Right kidney (tissue), 1 donor: Measurements from ENCODE around the gene MRFAP1.

ENCODE experiments used
- DNase-seq: peaks from one replicate; pipeline ENCODE4 v3.0.0-alpha.2; 2016

MRFAP1 gene

GRCh38 chr4:6607368-6608055 is 33.0 kb upstream of the MRFAP1 start:
- no peak for DNase-seq

DNA sequence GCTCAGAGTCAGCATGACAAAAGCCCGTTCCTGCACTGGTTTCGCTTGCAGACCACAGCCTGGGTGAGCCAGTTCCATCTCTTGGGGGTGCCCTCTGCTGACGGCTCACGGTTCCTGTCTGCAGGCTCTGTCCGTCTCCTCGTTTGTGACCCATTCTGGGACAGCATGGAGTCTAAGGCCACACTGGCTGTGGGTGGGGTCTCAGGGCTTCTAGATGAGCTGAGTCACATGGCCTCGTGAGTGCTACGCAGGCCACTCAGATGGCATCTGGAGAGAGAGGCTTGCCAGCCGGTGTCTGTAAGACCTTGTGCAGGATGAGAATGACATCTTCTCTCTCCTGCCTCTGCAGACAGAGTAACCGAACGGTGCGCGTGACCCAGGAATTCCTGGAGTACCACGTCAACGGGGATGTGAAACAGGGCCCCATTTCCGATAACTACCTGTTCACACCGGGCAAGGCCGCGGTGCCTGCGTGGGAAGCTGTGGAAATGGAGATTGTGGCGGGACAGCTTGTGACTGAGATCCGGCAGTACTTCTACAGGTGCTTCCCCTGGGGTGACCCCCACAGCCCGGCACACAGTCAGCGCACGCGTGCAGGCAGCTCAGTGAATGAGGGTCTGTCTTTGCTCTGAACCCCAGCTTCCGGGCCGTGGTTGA is 31.6 kb upstream of the MRFAP1 start:
- no peak for DNase-seq

- no peak for DNase-seq
These were observed 30.9 kb upstream of the MRFAP1 start for GRCh38 chr4:6609415-6610079.

DNA sequence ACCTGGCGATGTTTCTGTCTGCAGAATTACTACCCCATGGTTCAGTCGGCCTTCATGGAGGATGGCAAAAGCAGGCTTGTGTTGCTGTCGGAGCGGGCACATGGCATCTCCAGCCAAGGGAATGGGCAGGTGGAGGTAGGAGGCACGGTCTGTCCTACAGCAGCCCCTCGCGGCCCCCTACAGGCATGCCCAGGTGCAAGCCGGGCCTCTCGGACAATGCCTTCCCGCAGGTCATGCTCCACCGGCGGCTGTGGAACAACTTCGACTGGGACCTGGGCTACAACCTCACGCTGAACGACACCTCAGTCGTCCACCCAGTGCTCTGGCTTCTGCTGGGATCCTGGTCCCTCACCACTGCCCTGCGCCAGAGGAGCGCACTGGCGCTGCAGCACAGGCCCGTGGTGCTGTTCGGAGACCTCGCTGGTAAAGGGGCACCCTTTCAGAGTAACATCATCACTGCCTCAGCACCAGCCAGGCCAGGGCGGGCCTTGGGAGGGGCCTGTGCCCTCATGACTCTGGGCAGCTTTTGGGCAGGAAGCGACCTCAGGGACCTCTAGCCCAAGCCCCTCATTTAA is 29.5 kb upstream of the MRFAP1 start:
- no peak for DNase-seq

DNA sequence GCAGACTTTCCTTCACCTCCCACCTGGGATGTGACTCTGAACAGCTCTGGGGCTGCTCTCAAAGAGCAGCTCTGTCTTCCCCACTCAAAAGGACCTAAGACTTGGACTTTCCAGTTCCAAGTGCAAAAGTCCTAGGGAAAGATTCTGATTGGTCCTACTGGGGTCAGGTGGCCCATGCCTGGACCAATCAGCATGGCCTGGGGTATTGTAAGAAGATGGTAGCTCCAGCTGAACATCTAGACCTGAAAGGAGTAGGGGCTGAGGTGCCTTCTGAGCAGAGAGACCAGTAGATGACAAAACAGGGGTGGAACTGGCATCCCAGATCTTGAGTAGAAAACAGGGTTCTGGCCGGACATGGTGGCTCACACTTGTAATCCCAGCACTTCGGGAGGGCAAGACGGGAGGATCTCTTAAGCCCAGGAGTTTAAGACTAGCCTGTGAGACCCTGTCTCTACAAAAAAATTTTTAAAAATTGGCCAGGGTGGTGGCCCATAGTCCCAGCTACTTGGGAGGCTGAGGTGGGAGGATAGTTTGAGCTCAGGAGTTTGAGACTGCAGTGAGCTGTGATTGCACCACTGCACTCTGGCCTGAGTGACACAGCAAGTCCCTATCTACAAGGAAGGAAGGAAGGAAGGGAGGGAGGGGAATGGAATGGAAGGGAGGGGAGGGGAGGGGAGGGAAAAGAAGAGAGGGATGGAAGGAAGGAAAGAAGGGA is 27.4 kb upstream of the MRFAP1 start:
- DNase-seq = no peak

- no peak for DNase-seq
These were observed 26.5 kb upstream of the MRFAP1 start for GRCh38 chr4:6613676-6614651.

- no peak for DNase-seq
These were observed 25.7 kb upstream of the MRFAP1 start for GRCh38 chr4:6614701-6615230.

GRCh38 chr4:6616087-6616995 is 24.1 kb upstream of the MRFAP1 start:
- no peak for DNase-seq

- no peak for DNase-seq
These were observed 23.2 kb upstream of the MRFAP1 start for GRCh38 chr4:6617246-6617645.

DNA sequence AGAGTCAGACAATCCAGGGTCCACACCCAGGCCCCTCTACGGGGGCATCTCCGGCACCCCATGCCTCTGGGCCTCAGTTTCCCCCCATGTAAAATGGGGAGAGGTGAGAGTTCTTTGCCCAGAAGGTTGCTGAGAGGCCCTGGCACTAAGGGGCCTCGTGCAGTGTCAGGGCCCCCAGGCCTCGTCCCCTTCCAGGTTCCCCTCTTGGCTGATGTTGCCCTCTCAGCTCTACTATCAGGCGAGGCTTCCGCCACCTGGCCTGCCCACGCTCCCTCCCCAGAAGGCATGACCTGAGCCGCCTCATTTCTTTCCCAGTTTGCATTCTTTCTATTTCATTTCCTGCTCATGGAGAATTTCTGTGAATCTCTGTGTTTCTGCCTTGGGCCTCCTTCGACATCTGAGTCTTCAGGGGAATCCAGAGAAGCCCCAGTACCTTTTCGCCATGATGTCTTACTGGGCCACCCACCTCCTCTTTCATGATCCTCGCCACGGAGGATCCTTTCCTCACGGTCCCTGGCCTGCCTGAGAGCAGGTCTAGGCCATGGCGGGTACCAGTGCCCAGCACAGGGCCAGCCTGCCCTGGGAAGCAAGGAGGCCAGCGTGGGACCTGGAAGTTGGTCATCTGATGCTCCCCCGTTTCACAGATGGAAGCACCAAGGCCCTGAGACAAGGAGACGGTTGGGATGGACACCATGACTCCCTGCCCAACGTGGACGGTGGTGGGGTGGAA is 21.9 kb upstream of the MRFAP1 start:
- no peak for DNase-seq

DNA sequence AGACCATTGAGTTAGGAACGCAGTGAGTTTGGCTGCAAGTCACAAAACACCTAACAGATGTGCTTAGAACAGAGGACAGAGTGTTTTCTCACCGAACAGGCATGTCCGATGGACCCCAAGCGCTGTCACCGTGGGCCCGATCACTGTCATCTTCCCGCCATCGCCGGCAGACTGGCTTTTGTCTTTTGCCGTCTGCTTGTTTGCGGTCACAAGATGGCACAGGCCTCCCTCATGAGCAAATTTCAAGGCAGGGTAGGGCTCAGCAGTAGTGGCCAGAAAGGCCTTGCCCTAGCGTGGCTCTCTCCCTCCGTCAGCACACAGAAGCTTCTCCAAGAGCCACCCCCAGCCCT is 21.4 kb upstream of the MRFAP1 start:
- DNase-seq = no peak

GRCh38 chr4:6619466-6620255 is 20.8 kb upstream of the MRFAP1 start:
- DNase-seq = no peak

- DNase-seq = no peak
These were observed 20.2 kb upstream of the MRFAP1 start for GRCh38 chr4:6620296-6620695.

DNA sequence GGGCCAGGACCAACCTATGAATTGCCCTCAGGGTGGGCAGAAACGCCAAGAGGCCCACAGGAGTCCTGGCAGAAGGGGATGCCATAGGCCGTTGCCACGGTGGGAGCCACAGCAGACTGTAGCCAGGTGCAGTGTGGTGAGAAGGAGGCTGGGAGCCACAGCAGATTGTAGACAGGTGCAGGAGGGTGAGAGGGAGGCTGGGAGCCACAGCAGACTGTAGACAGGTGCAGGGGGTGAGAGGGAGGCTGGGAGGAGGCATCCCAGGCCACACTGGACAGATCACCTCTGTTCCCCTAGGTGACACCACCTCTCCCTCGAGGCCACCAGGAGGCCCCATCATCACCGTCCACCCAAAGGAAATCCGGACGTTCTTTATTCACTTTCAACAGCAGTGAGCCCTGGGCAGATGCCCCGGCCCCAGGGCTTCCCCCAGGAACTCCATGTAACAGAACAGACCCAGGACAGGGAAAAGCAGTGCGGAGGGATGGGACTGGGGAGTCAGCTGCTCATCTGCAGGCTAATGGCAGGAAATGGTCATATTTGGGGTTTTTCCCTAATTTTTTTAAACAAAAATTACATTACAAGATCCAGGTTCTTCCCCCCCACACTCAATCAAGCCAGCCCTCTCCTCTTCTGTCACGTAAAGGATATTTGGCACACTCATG is 19.5 kb upstream of the MRFAP1 start:
- DNase-seq = no peak

DNA sequence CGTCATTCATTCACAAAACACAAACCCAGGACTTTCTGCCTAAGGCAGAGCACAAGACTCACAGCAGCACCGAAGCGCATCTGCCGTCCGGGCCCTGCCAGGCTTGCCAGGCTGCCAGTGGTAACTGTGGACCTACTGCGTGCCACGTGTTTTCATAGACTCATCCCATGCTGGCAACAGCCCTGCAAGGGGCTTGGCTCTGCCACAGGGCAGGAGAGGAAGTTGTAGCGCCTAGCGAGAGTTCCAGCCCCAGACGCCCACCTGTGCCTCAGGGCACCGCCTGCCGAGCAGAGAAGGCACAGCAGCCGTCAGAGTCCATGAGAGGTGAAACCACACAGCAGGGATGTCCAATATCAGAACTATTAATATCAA is 18.9 kb upstream of the MRFAP1 start:
- DNase-seq = no peak

DNA sequence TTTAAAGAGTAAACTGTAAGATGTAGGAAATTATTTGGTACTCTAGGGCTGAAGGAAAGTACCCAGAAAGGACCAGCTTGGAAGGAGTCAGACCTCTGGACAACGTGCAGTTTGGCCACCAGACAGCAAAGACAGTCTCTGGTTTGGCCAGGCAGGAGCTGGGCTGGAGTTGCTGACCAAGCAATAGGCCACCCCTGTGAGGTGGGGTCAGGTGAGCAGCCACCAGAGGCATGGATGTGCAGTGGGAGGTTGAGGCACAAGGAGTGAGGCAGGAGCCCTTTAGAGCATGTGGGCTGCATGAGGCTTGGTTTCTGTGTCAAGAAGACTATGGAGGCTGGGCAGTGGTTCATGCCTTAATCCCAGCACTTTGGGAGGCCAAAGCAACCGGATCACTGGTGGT is 17.7 kb upstream of the MRFAP1 start:
- DNase-seq = no peak

GRCh38 chr4:6625256-6625655 is 15.2 kb upstream of the MRFAP1 start:
- no peak for DNase-seq

DNA sequence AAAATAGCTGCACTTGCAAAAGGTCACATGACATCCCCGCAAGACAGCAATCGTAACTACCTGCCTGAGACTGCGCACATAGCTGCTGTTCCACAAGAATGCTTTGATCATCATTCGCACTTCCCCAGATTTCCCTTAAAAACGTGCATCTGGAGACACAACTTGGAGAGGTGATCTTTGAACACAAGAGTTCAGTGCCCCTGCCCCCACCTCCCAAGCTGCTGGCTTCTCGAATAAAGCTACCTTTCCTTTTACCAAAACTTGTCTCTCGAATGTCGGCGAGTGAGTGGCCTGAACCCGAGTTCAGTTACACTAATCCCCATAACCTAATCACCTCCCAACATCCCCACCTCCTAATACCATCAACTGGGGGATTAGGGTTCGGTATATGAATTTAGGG is 14.4 kb upstream of the MRFAP1 start:
- DNase-seq = no peak
